ENCODE data around the gene SAXO1.

DNA sequence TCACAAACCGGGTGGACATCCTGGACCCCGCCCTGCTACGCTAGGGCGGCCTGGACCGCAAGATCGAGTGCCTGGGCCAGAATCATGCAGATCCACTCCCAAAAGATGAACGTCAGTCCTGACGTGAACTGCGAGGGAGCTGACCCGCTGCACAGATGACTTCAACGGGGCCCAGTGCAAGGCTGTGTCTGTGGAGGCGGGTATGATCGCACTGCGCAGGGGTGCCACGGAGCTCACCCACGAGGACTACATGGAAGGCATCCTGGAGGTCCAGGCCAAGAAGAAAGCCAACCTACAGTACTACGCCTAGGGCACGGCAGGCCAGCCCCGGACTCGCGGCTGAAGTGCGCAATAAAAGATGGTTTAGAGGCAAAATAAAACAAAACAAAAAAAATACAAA lies 5.2 kb downstream of the SAXO1 start:
- no peak for TF ChIP-seq CTCF (IDR thresholded peaks at IDR 0.05)
- no peak for TF ChIP-seq POLR2A (IDR thresholded peaks at IDR 0.05)

All from suprapubic skin (tissue), 3 donors.